AG04450 (cell line): ENCODE results near the gene RAF1. TPM values are rescaled to one million over a fixed set of nuclear protein-coding genes. Genes with fewer than 3 reads are reported as not detected.
A peak's percentile ranks its signal among the peaks of the same experiment; 100 is the strongest.

Experiments used
- CTCF ChIA-PET: fragments of 300-600, 350-600 bp; formaldehyde crosslinking; extraction: SDS; loops from one replicate; lab custom pipeline; 2022; ENCODE audit warnings: antibody characterized with exemption, inconsistent platforms; lab: Charles Lee
- POLR2A ChIA-PET: fragments of 350-600 bp; formaldehyde crosslinking; extraction: SDS; loops from one replicate; lab custom pipeline; 2021; ENCODE audit warnings: antibody characterized with exemption, inconsistent platforms; lab: Yijun Ruan, JAX
- DNase-seq: peaks from one replicate; pipeline ENCODE4 v3.0.0-alpha.2; 2011; ENCODE audit warnings: low read depth, low spot score
- H3K27ac ChIP-seq: one replicate; pipeline ENCODE4 v1.5.1; 2012; ENCODE audit warnings: low read depth, low read length, control low read depth
- H3K27me3 ChIP-seq: one replicate; pipeline ENCODE4 v1.6.0; 2012; ENCODE audit warnings: low read length; ENCODE audit not compliant: control insufficient read depth, insufficient read depth
- H3K4me3 ChIP-seq: 2 replicates; pipeline ENCODE4 v1.5.1; 2011; ENCODE audit warnings: mild to moderate bottlenecking, low read depth, low read length, control low read depth
- H3K9me3 ChIP-seq: 2 replicates; pipeline ENCODE4 v1.5.1; 2012; ENCODE audit warnings: low read length; ENCODE audit not compliant: control insufficient read depth, insufficient read depth
- polyA plus RNA-seq: library from polyadenylated mRNA; depleted of rRNA; stranded (reverse); fragments of >200 nt; gene quantifications from 2 replicates; pipeline ENCODE4 v1.2.3, GENCODE V29; 2011
- TF ChIP-seq, protein P1 (sequence below): IDR thresholded peaks from 2 replicates; pipeline ENCODE4 v1.5.1; 2011; ENCODE audit warnings: low read depth, low read length, control low read depth, inconsistent platforms

RAF1 gene
- polyA plus RNA-seq, 1 experiment: 140 TPM

- H3K9me3 ChIP-seq: no peaks in the 10 kb centered on the region
- DNase-seq: no peak
- H3K27me3 ChIP-seq: no peaks in the 10 kb centered on the region
- ChIA-PET POLR2A (no interaction called here), CTCF (no interaction called here)
- no peak overlapping the region for H3K4me3 ChIP-seq
- no peak overlapping the region for H3K27ac ChIP-seq
- TF ChIP-seq, protein P1, sequence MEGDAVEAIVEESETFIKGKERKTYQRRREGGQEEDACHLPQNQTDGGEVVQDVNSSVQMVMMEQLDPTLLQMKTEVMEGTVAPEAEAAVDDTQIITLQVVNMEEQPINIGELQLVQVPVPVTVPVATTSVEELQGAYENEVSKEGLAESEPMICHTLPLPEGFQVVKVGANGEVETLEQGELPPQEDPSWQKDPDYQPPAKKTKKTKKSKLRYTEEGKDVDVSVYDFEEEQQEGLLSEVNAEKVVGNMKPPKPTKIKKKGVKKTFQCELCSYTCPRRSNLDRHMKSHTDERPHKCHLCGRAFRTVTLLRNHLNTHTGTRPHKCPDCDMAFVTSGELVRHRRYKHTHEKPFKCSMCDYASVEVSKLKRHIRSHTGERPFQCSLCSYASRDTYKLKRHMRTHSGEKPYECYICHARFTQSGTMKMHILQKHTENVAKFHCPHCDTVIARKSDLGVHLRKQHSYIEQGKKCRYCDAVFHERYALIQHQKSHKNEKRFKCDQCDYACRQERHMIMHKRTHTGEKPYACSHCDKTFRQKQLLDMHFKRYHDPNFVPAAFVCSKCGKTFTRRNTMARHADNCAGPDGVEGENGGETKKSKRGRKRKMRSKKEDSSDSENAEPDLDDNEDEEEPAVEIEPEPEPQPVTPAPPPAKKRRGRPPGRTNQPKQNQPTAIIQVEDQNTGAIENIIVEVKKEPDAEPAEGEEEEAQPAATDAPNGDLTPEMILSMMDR: no peak
These were observed 8.2 kb downstream of the RAF1 start for GRCh38 chr3:12655701-12656100.

GRCh38 chr3:12653747-12654146 is 10.2 kb downstream of the RAF1 start:
- H3K27ac ChIP-seq: no peak overlapping the region
- no peaks in the 10 kb centered on the region for H3K9me3 ChIP-seq
- TF ChIP-seq, protein P1: no peak
- no peak for DNase-seq
- ChIA-PET CTCF (no interaction called here), POLR2A (no interaction called here)
- no peak overlapping the region for H3K4me3 ChIP-seq
- H3K27me3 ChIP-seq: no peaks in the 10 kb centered on the region

DNA sequence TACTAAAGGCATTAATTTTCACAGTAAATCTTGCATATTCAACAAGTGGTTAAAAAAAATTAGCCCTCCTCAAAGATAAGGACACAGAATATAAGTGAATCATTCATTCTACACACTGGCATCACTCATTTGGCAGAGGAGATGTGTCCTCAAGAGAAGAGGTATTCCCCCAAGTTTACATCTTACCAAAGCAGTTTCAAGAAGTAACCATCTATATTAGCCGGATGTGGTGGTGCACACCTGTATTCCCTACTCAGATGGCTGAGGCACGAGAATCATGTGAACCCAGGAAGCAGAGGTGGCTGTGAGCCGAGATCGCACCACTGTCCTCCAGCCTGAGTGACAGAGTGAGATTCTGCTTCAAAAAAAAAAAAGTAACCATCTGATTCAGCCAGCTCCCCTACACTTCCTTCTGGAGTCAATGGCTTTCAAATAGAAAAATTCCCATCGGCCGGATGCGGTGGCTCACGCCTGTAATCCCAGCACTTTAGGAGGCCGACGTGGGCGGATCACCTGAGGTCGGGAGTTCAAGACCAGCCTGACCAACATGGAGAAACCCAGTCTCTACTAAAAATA is 15.4 kb downstream of the RAF1 start:
- POLR2A ChIA-PET: interaction anchor here (0.5 to 0.9 kb wide), 2 partner anchors 10 to 73 kb away, joined by 3 to 5 read pairs; no protein-coding TSS in a partner anchor
- TF ChIP-seq, protein P1: no peak

GRCh38 chr3:12644331-12644937 is 19.5 kb downstream of the RAF1 start:
- ChIA-PET POLR2A (interaction anchor here (0.6 to 0.7 kb wide), 3 partner anchors 9 to 32 kb away, joined by 3 to 10 read pairs (median 8); no protein-coding TSS in a partner anchor), CTCF (interaction anchor here (0.5 to 0.8 kb wide), 5 partner anchors 13 to 1890 kb away, joined by 3 to 5 read pairs (median 3); no protein-coding TSS in a partner anchor)
- no peak for DNase-seq
- H3K4me3 ChIP-seq: no peak overlapping the region
- TF ChIP-seq, protein P1: no peak
- H3K9me3 ChIP-seq: no peaks in the 10 kb centered on the region
- peak overlapping the region; percentile 0 for H3K27ac ChIP-seq
- H3K27me3 ChIP-seq: no peaks in the 10 kb centered on the region

More for the DNA sequence above, 15.4 kb downstream of the RAF1 start:
- H3K4me3 ChIP-seq: no peak overlapping the region
- no peaks in the 10 kb centered on the region for H3K9me3 ChIP-seq
- no peak overlapping the region for H3K27ac ChIP-seq
- no peak for DNase-seq
- CTCF ChIA-PET: interaction anchor here (0.6 to 1.3 kb wide), 3 partner anchors 24 to 162 kb away, joined by 3 to 4 read pairs (median 3); no protein-coding TSS in a partner anchor
- no peaks in the 10 kb centered on the region for H3K27me3 ChIP-seq

- no peak for DNase-seq
- Histone ChIP-seq H3K27me3 (no peaks in the 10 kb centered on the region), H3K9me3 (no peaks in the 10 kb centered on the region), H3K4me3 (no peak overlapping the region), H3K27ac (no peak overlapping the region)
- ChIA-PET POLR2A (interaction anchor here (0.6 to 0.7 kb wide), 2 partner anchors 16 to 33 kb away, joined by 3 to 10 read pairs; no protein-coding TSS in a partner anchor), CTCF (interaction anchor here (0.6 to 0.8 kb wide), 2 partner anchors 15 to 23 kb away, joined by 3 to 5 read pairs; no protein-coding TSS in a partner anchor)
- TF ChIP-seq, protein P1: no peak
These were observed 20.2 kb downstream of the RAF1 start for GRCh38 chr3:12643724-12644123.
